Measurements from ENCODE around the gene GRHPR. TPM values are rescaled to one million over a fixed set of nuclear protein-coding genes. Genes with fewer than 3 reads are reported as not detected.

GRHPR gene
- total RNA-seq (335 and 376 TPM in 2 replicates), polyA plus RNA-seq (252 and 280 TPM in 2 replicates)

GRCh38 chr9:37422289-37423104 is at the start of gene GRHPR:
Gene GRHPR, plus strand, starts transcription at chr9:37422696. Its CDS starts 55 bp downstream, at chr9:37422751.
- Histone ChIP-seq H3K9me3 (ENCODE audit: low read depth) (no peaks in the 10 kb centered on the region), H3K27me3 (no peaks in the 10 kb centered on the region), H3K4me1 (ENCODE audit: low read depth) (peaks cover 23% of the 10 kb centered on the region), H3K27ac (peak within 1 kb of the TSS; percentile 89), H3K36me3 (peaks cover 5% of the 10 kb centered on the region), H3K4me3 (peak within 1 kb of the TSS; percentile 63)
- no peak for TF ChIP-seq CTCF (IDR thresholded peaks at IDR 0.05; ENCODE audit: low read depth, low read length)
- DNase-seq (ENCODE audit: low read depth in 1 of 2, low spot score in 1 of 2) = peak; percentile 72 to 89

- no peak for DNase-seq (ENCODE audit: low read depth in 1 of 2, low spot score in 1 of 2)
- no peak overlapping the region for H3K4me3 ChIP-seq
- no peaks in the 10 kb centered on the region for H3K4me1 ChIP-seq (ENCODE audit: low read depth)
- TF ChIP-seq CTCF (IDR thresholded peaks at IDR 0.05; ENCODE audit: low read depth, low read length) = no peak
- H3K27ac ChIP-seq = no peak overlapping the region
- no peaks in the 10 kb centered on the region for H3K27me3 ChIP-seq
- H3K9me3 ChIP-seq (ENCODE audit: low read depth) = no peaks in the 10 kb centered on the region
- H3K36me3 ChIP-seq = no peaks in the 10 kb centered on the region
Measured at GRCh38 chr9:37372839-37373238, 49.7 kb upstream of the GRHPR start.

- H3K4me1 ChIP-seq (ENCODE audit: low read depth) = no peaks in the 10 kb centered on the region
- DNase-seq (ENCODE audit: low read depth in 1 of 2, low spot score in 1 of 2) = no peak
- no peaks in the 10 kb centered on the region for H3K36me3 ChIP-seq
- H3K9me3 ChIP-seq (ENCODE audit: low read depth) = no peaks in the 10 kb centered on the region
- no peak overlapping the region for H3K27ac ChIP-seq
- TF ChIP-seq CTCF (IDR thresholded peaks at IDR 0.05; ENCODE audit: low read depth, low read length) = no peak
- no peaks in the 10 kb centered on the region for H3K27me3 ChIP-seq
- no peak overlapping the region for H3K4me3 ChIP-seq
Measured at GRCh38 chr9:37373621-37374020, 48.9 kb upstream of the GRHPR start.

- Histone ChIP-seq H3K4me3 (no peak overlapping the region), H3K9me3 (ENCODE audit: low read depth) (no peaks in the 10 kb centered on the region), H3K4me1 (ENCODE audit: low read depth) (no peaks in the 10 kb centered on the region), H3K27me3 (no peaks in the 10 kb centered on the region), H3K27ac (no peak overlapping the region), H3K36me3 (no peaks in the 10 kb centered on the region)
- DNase-seq (ENCODE audit: low read depth in 1 of 2, low spot score in 1 of 2) = no peak
- no peak for TF ChIP-seq CTCF (IDR thresholded peaks at IDR 0.05; ENCODE audit: low read depth, low read length)
Measured at GRCh38 chr9:37374892-37375291, 47.6 kb upstream of the GRHPR start.

GRCh38 chr9:37377688-37378612 is 44.5 kb upstream of the GRHPR start:
- no peak for TF ChIP-seq CTCF (IDR thresholded peaks at IDR 0.05; ENCODE audit: low read depth, low read length)
- no peaks in the 10 kb centered on the region for H3K4me1 ChIP-seq (ENCODE audit: low read depth)
- H3K27ac ChIP-seq = no peak overlapping the region
- DNase-seq (ENCODE audit: low read depth in 1 of 2, low spot score in 1 of 2) = no peak
- no peak overlapping the region for H3K4me3 ChIP-seq
- no peaks in the 10 kb centered on the region for H3K27me3 ChIP-seq
- no peaks in the 10 kb centered on the region for H3K36me3 ChIP-seq
- H3K9me3 ChIP-seq (ENCODE audit: low read depth) = no peaks in the 10 kb centered on the region

Data from cardiac muscle cell (in vitro differentiated cells and primary cell).